ENCODE data around the gene CYTH4. TPM values are rescaled to one million over a fixed set of nuclear protein-coding genes. Genes with fewer than 3 reads are reported as not detected.
A peak's percentile ranks its signal among the peaks of the same experiment; 100 is the strongest.

Gene CYTH4
- total and polyA plus RNA-seq, 7 experiments from 2014 or later = 49.5 to 227 (median 135) TPM

DNA sequence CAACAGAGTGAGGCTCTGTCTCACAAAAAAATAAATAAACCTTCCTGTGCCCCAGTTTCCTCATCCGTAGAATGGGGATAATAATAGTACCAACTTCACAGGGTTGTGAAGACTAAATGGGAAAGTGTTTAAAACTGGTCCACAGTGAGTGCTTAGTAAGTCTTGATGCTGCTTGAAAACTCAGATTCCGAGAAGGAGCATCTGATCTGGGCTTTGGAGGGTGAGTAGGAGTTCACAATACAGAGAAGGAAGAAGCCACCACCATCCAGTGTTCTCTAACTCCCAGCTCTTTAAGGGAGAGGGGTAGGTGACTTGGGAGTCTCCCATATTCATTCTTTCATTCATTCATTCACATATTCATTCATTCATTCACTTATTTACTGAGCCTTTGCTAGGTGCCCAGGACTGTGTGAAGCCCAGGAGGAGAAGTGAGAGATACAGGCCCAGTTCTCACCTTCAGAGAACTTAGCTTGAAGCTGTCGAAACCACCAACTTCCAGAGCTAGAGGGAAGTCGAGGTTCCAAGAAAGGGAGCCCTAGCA is 17.7 kb downstream of the CYTH4 start:
- H3K4me1 ChIP-seq (ENCODE audit: control insufficient read depth in 2 of 2, insufficient read depth in 2 of 2, low read length in 2 of 2) = peaks cover 20 to 63% of the 10 kb centered on the region in 2 donors
- peak overlapping the region; percentile 77 for H3K27ac ChIP-seq (ENCODE audit: low read depth, low read length)
- peak overlapping the region; percentile 93 to 99 (median 96) for H3K27ac Mint-ChIP-seq
- H3K27me3 ChIP-seq (ENCODE audit: control insufficient read depth in 2 of 2, insufficient read depth in 2 of 2, low read length in 2 of 2) = no peaks in the 10 kb centered on the region
- CTCF ChIA-PET = interaction anchor here (0.7 to 1.8 kb wide), 8 partner anchors 10 to 81 kb away, joined by 3 to 7 read pairs (median 4); no protein-coding TSS in a partner anchor
- peaks cover 0 to 2% (median 0%) of the 10 kb centered on the region in 11 donors for H3K9me3 Mint-ChIP-seq
- H3K9me3 ChIP-seq (ENCODE audit: control insufficient read depth in 2 of 3, low read length in 3 of 3) = no peaks in the 10 kb centered on the region
- peak overlapping the region; percentile 41 to 88 (median 76) for H3K4me3 Mint-ChIP-seq
- intact Hi-C loops (cut with micrococcal nuclease) = loop anchor here in 1 of 2 donors (1.0 kb wide), 1 partner anchor 9 kb away; no protein-coding TSS in a partner anchor
- H3K4me3 ChIP-seq (ENCODE audit: low read length) = peak overlapping the region; percentile 21
- H3K36me3 Mint-ChIP-seq = peaks cover 13 to 56% (median 41%) of the 10 kb centered on the region in 5 donors
- no peak for DNase-seq
- H3K27me3 Mint-ChIP-seq = no peaks in the 10 kb centered on the region
- H3K4me1 Mint-ChIP-seq = peaks cover 44 to 83% (median 78%) of the 10 kb centered on the region in 7 donors
- POLR2A ChIA-PET = interaction anchor here (1.0 to 4.3 kb wide), 16 partner anchors 9 to 186 kb away, joined by 3 to 25 read pairs (median 6); partner anchors contain the start of gene CYTH4
- H3K36me3 ChIP-seq (ENCODE audit: control insufficient read depth in 2 of 3, insufficient read depth in 3 of 3, low read length in 3 of 3) = peaks cover 10 to 83% (median 22%) of the 10 kb centered on the region in 3 experiments
- ATAC-seq = peak; percentile 2

DNA sequence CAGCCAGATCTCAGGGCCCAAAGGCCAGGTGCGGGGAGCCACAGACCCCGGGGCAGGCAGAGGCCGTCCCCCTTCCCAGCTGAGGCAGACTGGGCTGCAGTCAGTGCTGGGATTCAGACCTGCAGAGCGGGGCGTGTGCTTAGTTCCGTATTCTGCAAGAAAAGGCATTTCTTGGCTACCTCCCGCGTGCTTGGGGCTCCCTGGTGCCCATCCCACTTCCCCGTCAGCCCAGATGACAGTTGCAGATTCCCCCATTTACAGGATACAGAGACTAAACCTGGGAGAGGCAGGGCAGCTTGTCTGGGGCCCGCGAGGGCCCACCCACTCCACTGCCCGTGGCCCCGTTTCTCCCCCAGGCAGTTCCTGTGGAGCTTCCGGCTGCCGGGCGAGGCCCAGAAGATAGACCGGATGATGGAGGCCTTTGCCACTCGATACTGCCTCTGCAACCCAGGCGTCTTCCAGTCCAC is 18.3 kb downstream of the CYTH4 start:
- Histone ChIP-seq H3K4me3 (ENCODE audit: low read length) (peak overlapping the region; percentile 21), H3K36me3 (ENCODE audit: control insufficient read depth in 2 of 3, insufficient read depth in 3 of 3, low read length in 3 of 3) (peaks cover 10 to 83% (median 22%) of the 10 kb centered on the region in 3 experiments)

GRCh38 chr22:37301144-37301830 is 19.0 kb downstream of the CYTH4 start:
- H3K36me3 Mint-ChIP-seq = peaks cover 13 to 58% (median 36%) of the 10 kb centered on the region in 5 donors
- Histone ChIP-seq H3K4me1 (ENCODE audit: control insufficient read depth in 2 of 2, insufficient read depth in 2 of 2, low read length in 2 of 2) (peaks cover 33 to 70% of the 10 kb centered on the region in 2 donors), H3K36me3 (ENCODE audit: control insufficient read depth in 2 of 3, insufficient read depth in 3 of 3, low read length in 3 of 3) (peaks cover 10 to 82% (median 22%) of the 10 kb centered on the region in 3 experiments), H3K9me3 (ENCODE audit: control insufficient read depth in 2 of 3, low read length in 3 of 3) (no peaks in the 10 kb centered on the region), H3K27me3 (ENCODE audit: control insufficient read depth in 2 of 2, insufficient read depth in 2 of 2, low read length in 2 of 2) (no peaks in the 10 kb centered on the region), H3K27ac (ENCODE audit: low read depth, low read length) (peak overlapping the region; percentile 77), H3K4me3 (ENCODE audit: low read length) (no peak overlapping the region)
- DNase-seq (no peak), ATAC-seq (no peak)
- POLR2A ChIA-PET = interaction anchor here (1.0 to 4.3 kb wide), 10 partner anchors 9 to 57 kb away, joined by 3 to 25 read pairs (median 6); no protein-coding TSS in a partner anchor
- CTCF ChIA-PET = interaction anchor here (0.5 to 1.1 kb wide), 5 partner anchors 15 to 102 kb away, joined by 3 to 6 read pairs (median 3); no protein-coding TSS in a partner anchor
- H3K4me3 Mint-ChIP-seq = peak overlapping the region; percentile 53 to 88 (median 76)
- peaks cover 52 to 87% (median 83%) of the 10 kb centered on the region in 7 donors for H3K4me1 Mint-ChIP-seq
- H3K27me3 Mint-ChIP-seq = no peaks in the 10 kb centered on the region
- no peaks in the 10 kb centered on the region for H3K9me3 Mint-ChIP-seq
- intact Hi-C loops (cut with micrococcal nuclease) = no loop called here
- peak overlapping the region; percentile 93 to 99 (median 96) for H3K27ac Mint-ChIP-seq

More for the DNA sequence above, 18.3 kb downstream of the CYTH4 start:
- no peaks in the 10 kb centered on the region for H3K27me3 Mint-ChIP-seq
- Histone ChIP-seq H3K4me1 (ENCODE audit: control insufficient read depth in 2 of 2, insufficient read depth in 2 of 2, low read length in 2 of 2) (peaks cover 26 to 63% of the 10 kb centered on the region in 2 donors), H3K27me3 (ENCODE audit: control insufficient read depth in 2 of 2, insufficient read depth in 2 of 2, low read length in 2 of 2) (no peaks in the 10 kb centered on the region), H3K27ac (ENCODE audit: low read depth, low read length) (peak overlapping the region; percentile 77), H3K9me3 (ENCODE audit: control insufficient read depth in 2 of 3, low read length in 3 of 3) (no peaks in the 10 kb centered on the region)
- ChIA-PET CTCF (interaction anchor here (0.5 to 1.8 kb wide), 9 partner anchors 10 to 101 kb away, joined by 3 to 7 read pairs (median 3); no protein-coding TSS in a partner anchor), POLR2A (interaction anchor here (1.0 to 4.3 kb wide), 12 partner anchors 9 to 185 kb away, joined by 3 to 25 read pairs (median 6); no protein-coding TSS in a partner anchor)
- peak overlapping the region; percentile 60 to 88 (median 76) for H3K4me3 Mint-ChIP-seq
- peaks cover 47 to 83% (median 78%) of the 10 kb centered on the region in 7 donors for H3K4me1 Mint-ChIP-seq
- H3K9me3 Mint-ChIP-seq = no peaks in the 10 kb centered on the region
- peak; percentile 48 for ATAC-seq
- peak in 8 of 9 donors; percentile 37 to 54 (median 47) for DNase-seq
- intact Hi-C loops (cut with micrococcal nuclease) = loop anchor here in 1 of 2 donors (1.0 kb wide), 1 partner anchor 9 kb away; no protein-coding TSS in a partner anchor
- H3K36me3 Mint-ChIP-seq = peaks cover 13 to 56% (median 36%) of the 10 kb centered on the region in 5 donors
- peak overlapping the region; percentile 93 to 99 (median 96) for H3K27ac Mint-ChIP-seq

DNA sequence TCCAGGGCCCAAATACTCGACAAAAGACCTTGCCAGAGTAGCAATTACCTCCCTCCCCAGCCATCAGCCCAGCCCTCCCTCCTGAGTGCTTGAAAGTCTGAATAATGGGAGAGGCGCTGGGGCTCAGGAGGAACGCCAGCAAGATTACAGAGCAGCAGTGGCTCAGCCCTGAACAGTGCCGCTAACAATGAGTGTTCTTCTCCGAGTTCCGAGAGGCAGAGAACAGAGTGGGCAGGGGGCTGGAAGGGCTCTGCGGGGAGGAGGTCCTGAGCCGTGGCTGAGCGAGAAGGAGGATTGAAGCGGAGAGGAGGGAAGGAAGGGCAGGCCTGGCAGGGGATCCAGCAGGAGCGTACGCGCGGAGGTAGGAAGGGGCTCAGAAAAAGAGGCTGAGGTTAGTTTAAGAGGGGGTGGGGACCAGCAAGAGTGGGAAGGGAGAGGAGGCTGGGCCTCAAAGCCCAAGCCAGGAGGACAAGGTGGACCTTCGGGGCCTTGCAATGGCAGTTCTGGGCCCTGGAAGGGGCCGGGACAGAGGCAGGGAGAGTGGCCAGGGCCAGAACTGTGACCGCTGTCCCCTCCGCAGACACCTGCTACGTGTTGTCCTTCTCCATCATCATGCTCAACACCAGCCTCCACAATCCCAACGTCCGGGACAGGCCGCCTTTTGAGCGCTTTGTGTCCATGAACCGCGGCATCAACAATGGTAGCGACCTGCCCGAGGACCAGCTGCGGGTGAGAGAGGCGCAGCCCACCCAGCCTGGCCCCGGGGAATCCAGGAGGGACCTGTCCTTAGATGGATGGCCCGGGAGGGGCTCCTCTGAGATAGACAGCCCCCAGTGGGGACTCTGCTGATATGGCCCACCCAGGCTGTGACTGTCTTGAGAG is 20.6 kb downstream of the CYTH4 start:
- no peak for DNase-seq
- Mint-ChIP-seq H3K27ac (peak overlapping the region; percentile 81 to 99 (median 94)), H3K27me3 (no peaks in the 10 kb centered on the region), H3K4me1 (peaks cover 67 to 93% (median 88%) of the 10 kb centered on the region in 7 donors), H3K9me3 (peaks cover 0 to 3% (median 0%) of the 10 kb centered on the region in 11 donors), H3K36me3 (peaks cover 10 to 64% (median 37%) of the 10 kb centered on the region in 5 donors), H3K4me3 (peak overlapping the region in 3 of 10 donors; percentile 36 to 63 (median 54))
- Histone ChIP-seq H3K4me1 (ENCODE audit: control insufficient read depth in 2 of 2, insufficient read depth in 2 of 2, low read length in 2 of 2) (peaks cover 46 to 79% of the 10 kb centered on the region in 2 donors), H3K27me3 (ENCODE audit: control insufficient read depth in 2 of 2, insufficient read depth in 2 of 2, low read length in 2 of 2) (no peaks in the 10 kb centered on the region), H3K36me3 (ENCODE audit: control insufficient read depth in 2 of 3, insufficient read depth in 3 of 3, low read length in 3 of 3) (peaks cover under 1 to 66% (median 10%) of the 10 kb centered on the region in 3 experiments), H3K9me3 (ENCODE audit: control insufficient read depth in 2 of 3, low read length in 3 of 3) (no peaks in the 10 kb centered on the region), H3K27ac (ENCODE audit: low read depth, low read length) (peak overlapping the region; percentile 84), H3K4me3 (ENCODE audit: low read length) (no peak overlapping the region)
- intact Hi-C loops (cut with micrococcal nuclease) = no loop called here
- ChIA-PET POLR2A (interaction anchor here (0.9 to 4.3 kb wide), 3 partner anchors 12 to 21 kb away, joined by 4 to 25 read pairs (median 7); partner anchors contain the start of gene CYTH4), CTCF (interaction anchor here (1.0 to 1.2 kb wide), 2 partner anchors 42 to 61 kb away, joined by 3 to 5 read pairs; no protein-coding TSS in a partner anchor)
- ATAC-seq = no peak

DNA sequence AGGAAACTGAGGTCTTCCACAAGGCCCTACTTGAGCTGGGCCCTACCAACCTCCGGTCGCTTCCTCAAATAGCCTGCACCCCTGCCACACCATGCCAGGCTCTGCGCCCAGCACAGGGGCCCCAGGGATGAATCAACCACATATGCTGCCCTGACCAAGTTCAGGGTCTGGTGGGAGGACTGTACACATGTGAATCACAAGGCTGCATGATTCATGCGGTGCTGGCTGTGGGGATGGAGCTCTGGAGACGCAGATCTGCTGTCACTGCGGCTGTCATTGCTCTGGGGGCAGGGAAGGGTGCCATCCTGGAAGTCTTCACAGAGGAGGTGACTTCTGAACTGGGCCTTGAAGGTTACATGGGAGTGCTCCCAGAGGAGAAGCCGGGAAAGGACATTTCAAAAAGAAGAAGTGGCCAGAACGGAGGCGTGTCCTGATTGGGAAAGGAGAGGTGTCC is 21.5 kb downstream of the CYTH4 start:
- Histone ChIP-seq H3K4me1 (ENCODE audit: control insufficient read depth in 2 of 2, insufficient read depth in 2 of 2, low read length in 2 of 2) (peaks cover 55 to 83% of the 10 kb centered on the region in 2 donors), H3K36me3 (ENCODE audit: control insufficient read depth in 2 of 3, insufficient read depth in 3 of 3, low read length in 3 of 3) (peaks cover 0 to 57% (median 10%) of the 10 kb centered on the region in 3 experiments), H3K27me3 (ENCODE audit: control insufficient read depth in 2 of 2, insufficient read depth in 2 of 2, low read length in 2 of 2) (no peaks in the 10 kb centered on the region), H3K4me3 (ENCODE audit: low read length) (no peak overlapping the region), H3K27ac (ENCODE audit: low read depth, low read length) (peak overlapping the region; percentile 84), H3K9me3 (ENCODE audit: control insufficient read depth in 2 of 3, low read length in 3 of 3) (no peaks in the 10 kb centered on the region)
- DNase-seq (peak in 1 of 9 donors; percentile 67), ATAC-seq (peak; percentile 70)
- Mint-ChIP-seq H3K36me3 (peaks cover 10 to 64% (median 33%) of the 10 kb centered on the region in 5 donors), H3K27ac (peak overlapping the region; percentile 84 to 99 (median 94)), H3K27me3 (no peaks in the 10 kb centered on the region), H3K4me3 (peak overlapping the region in 6 of 10 donors; percentile 13 to 66 (median 52)), H3K9me3 (peaks cover 0 to 3% (median 0%) of the 10 kb centered on the region in 11 donors), H3K4me1 (peaks cover 68 to 93% (median 88%) of the 10 kb centered on the region in 7 donors)
- ChIA-PET CTCF (no interaction called here), POLR2A (interaction anchor here (0.6 kb wide), 1 partner anchor 168 kb away, joined by 3 read pairs; no protein-coding TSS in a partner anchor)
- intact Hi-C loops (cut with micrococcal nuclease) = no loop called here

All from naive thymus-derived CD4-positive, alpha-beta T cell (primary cell).